HG03108 (cell line): ENCODE results near the gene MEGF11.

Source experiments
- ATAC-seq: cut with Tn5 transposase; IDR thresholded peaks from one replicate; pipeline ENCODE4 v1.9.1; 2021; ENCODE audit warnings: moderate library complexity; ENCODE audit not compliant: unreplicated experiment

MEGF11 gene

DNA sequence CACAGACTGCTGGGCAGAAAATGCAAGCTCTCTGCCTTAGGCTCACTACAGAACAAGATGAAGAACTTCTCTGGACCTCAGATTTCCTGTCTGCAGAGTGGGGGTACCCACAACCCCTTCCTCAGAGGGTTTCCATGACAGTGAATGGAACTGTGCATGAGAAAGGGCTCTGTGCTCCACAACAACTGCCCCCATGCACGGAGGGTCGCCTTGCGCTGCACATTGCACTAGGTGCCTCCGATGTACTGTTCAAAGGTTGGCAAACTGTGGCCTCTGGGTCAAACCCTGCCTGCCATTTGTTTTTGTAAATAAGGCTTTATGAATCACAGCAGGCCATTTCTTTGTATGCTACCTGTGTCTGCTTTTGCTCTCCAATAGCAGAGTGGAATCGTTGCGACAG is 212.3 kb downstream of the MEGF11 start:
- ATAC-seq = no peak

DNA sequence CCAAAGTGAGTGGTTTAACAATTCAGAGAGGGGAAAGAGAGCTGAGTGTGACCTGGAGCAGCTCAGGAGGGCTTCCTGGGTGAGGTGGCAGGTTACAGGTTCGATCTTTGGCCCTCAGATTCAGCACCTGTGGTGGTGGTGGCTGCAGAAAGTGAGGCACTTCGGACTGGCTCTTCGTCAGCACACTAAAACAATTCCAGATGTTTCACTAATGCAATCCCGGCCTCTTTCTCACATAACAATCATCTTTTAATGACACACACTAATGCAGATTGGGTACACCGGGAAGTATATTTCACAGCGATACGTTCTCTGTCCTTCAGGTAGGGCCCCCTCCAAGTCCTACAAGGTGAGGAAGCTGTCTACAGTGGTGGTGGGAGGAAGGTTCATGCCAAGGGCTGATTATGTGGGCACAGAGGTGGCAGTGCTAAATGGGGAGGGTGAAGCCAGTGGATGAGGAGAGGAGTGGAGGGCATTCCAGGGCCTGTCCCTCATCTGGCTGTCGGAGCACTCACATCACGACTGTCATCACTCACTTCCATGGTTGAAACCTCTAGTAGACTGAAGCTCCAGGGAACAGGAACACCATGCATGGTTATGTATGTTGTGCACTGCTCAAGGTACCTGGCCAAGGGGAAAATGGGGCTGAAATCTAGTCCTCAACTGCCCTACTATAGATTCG is 213.2 kb downstream of the MEGF11 start:
- no peak for ATAC-seq

DNA sequence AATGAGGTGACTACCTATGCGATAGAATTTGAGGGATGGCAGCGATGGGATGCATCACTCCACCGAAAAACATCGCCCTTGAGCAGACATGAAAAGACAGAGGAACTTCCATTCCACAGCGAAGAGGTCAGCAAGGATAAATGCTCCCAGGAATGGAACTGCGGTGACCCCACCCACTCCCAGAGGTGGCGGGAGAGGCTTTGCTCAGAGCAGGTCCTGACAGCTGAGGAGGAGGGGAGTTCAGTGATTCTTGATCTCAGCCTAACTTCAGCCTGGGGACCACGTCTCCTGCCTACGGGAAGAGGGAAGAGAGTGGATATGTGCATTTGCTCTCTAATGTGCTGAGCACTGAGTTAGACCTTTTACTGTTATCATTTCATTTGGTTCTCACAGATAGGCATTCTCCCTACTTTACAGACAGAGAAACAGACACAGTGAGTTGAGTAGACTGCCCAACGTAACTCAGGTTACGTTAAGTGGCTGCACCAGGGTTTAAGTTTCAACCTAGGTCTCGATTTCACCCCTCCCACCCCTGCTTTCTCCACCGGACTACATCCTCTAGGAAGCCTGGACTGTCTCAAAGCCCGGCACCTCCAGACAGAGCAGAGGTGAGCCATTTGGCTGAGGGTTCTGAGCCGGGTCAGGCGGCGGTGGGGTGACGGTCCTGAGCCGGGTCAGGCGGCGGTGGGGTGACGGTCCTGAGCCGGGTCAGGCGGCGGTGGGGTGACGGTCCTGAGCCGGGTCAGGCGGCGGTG is 214.3 kb downstream of the MEGF11 start:
- no peak for ATAC-seq

DNA sequence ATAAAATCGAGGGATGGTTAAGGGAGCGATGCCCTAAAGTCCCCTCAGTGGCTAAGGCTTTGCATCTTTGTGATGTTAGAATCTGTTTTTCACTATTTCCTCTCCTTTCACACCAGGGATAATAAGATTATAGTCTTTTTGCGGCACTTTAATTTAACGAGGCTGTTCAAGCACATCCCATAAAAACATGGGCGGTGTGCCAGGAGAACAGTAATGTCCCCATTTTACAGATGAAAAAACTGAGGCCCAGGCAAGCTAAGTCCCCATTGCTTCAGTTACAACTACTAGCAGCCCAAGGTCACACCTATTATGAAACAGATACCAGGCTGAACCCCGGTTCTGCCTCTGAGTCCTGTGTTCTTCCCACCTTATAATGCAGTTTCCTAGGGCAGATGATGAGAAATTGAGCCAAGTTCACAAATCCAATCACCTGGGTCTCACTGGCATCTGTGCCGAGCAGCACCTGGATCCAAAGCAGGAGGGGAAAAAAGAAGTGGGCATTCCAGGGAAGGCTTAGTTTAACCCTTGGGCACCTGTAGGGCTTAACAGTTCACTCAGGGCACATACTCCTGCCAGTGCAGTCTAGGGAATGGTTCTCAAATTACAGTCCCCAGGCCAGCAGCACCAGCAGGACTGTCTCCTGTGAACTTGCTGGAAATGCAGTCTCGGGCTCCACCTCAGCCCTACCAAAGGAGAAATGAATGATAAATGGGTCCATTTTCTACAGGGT is 215.0 kb downstream of the MEGF11 start:
- ATAC-seq = no peak

DNA sequence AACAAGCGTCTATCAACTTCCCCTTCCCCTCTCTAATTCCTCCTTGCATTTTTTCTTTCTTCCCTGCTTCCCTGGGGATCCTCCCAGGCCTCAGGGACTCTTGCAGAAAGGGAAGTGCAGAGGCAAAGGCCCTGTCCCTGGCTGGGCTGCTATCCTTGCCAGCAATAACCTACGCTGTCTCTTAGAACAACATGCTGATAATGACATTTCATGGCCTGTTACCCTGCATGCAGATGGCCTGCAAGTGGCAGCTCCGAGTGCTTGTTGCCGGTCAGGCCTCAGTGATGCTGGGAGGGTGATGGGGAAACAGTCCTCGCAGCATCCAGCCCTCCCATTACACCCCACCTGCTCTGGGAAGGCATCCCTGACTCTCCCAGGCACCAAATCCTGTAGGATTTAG is 216.7 kb downstream of the MEGF11 start:
- no peak for ATAC-seq

DNA sequence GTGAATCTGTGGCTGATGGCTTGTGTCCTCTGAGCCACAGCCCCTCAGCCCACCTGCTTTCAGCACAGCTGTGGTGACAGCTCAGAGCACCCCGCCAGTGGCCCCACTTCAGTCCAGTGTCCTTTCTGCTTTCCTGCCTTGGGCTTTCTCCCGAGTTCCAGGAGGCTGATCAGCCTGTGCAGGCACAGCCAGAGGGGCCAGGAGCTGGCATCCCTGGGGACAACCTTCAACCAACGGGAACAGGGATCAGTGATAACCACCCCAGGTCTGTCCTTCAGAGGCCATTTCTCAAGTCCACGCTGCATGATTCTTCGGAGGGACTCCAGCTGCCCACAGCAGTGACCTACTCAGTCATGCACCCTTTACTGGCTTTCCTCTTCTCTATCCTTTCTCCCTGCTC is 217.6 kb downstream of the MEGF11 start:
- no peak for ATAC-seq

DNA sequence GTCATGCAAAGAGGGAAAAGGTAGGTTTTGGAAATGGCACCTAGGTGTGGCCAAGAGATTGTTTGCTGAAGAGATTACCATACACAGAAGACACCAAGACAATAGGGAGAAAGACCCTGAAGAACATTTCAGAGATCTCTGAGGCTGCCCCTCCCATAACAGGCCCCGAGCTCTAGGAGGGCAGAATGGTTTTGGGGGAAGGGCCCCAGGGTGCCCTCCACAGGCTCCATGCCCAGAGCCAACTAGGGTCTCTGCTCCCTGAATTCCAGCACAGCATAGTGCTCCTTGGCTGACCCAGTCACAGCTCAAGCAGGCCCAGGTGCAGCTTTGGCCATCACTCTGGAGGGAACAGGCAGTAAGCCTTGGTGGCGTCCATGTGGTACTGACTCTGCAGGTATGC is 220.4 kb downstream of the MEGF11 start:
- no peak for ATAC-seq

DNA sequence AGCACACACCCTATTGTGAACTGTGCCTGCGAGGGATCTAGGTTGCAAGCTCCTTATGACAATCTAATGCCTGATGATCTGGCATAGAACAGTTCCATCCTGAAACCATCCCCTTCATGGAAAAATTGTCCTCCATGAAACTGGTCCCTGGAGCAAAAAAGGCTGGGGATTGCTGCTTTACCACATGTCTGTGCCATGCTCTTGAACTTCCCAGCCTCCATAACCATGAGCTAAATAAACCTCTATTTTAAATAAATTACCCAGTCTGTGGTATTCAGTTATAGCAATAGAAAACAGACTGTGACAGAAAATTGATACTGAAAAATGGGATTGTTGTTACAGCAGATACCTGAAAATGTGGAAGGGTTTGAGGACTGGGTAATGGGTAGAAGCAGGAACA is 221.5 kb downstream of the MEGF11 start:
- no peak for ATAC-seq

DNA sequence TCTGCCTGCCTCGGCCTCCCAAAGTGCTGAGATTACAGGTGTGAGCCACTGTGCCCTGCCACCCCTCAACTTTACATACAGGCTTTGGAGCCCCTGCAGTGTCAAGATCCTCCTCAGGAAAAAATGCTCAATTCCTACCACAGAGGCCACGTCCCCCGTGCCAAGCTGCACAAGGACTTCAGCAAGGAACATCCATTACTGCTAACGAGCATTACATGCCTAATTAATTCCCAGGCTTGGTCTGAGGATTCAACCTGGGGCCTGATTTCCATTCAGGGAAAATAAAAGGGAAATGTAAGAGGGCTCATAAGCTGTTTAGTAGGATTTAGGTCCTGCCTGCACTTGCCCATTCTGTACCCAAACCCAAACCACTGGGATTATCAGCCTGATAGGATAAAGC is 222.9 kb downstream of the MEGF11 start:
- ATAC-seq = no peak

DNA sequence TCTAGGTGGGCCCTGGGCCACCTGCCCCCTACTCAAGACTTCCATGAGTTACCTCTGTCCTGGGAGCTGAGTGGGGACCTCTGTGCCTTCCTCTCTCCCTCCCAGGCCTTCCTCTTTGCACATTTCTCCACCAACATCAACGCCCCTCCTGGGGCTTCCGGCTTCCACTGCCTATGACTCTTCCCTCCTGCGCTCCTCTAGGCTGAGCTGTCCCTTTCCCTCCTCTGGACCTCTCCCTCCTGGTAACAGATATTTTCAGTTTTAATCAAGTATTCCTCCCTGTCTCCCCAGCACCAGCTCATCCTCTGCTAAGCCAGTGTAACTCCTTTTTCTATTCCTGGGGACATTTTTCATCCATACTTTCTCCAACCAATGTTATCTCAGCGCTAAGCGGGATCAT is 223.9 kb downstream of the MEGF11 start:
- ATAC-seq = no peak

DNA sequence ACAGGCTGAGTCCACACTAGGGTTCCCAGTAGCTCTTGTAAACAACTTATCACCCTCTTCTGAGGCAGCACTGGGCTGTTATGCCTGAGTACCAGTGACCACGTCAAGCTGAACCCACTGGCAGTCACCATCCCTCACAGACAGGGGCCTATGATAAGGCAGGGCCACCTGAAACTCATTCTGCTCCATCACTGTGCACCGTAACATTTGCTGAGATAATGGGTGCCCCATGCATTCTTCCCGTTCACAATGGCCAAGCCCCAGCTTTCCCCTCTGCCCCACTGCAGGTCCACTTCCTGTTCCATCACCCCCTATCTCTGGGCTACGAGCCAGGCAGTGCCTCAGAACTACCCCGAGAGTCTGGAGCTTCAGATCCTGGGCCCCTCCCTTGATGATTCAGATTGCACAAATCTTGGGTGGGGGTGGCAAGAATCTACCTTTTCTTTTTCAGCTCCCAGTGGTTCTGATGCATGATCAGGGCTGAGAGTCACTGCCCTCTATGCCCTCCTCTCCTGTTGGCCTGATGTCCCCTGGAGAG is 226.2 kb downstream of the MEGF11 start:
- ATAC-seq = no peak

DNA sequence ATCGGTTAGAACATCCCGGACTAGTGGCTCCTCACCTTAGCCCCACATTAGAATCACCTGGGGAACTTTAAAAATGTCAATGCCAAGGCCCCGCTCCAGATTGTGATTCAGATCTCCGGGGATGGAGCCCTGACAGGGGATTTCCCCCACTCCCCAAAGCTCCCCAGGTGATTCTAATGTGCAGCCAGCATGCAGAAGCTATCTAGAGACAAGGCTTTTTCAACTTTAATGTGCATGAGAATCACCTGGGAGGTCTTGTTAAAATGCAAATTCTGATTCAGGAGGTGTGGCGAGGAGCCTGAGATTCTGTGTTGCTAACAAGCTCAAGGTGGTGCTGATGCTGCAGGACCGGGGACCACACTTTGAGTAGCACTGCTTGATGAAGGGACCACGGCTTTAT is 227.6 kb downstream of the MEGF11 start:
- ATAC-seq = no peak

DNA sequence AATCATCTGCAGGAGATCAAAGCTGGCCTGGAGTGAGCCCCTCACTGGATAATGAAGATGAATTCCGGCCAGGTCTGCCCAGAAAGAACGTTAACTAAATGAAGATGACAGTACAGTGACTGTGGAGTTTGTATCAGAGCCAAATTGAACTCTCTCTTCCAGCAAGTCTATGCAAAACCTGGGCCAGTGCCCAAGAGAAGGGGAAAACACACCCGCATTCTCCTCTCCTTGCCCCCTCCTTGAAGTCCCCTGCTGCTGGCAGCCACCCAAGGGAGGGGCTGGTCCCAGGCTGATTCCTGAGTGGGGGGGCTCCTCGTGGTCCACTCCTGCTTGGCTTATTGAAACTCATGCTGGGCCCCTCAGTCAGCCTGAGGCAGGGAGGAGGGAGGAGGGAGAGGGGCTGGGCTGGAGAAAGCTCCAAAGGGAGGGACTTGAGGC is 228.5 kb downstream of the MEGF11 start:
- ATAC-seq = no peak

DNA sequence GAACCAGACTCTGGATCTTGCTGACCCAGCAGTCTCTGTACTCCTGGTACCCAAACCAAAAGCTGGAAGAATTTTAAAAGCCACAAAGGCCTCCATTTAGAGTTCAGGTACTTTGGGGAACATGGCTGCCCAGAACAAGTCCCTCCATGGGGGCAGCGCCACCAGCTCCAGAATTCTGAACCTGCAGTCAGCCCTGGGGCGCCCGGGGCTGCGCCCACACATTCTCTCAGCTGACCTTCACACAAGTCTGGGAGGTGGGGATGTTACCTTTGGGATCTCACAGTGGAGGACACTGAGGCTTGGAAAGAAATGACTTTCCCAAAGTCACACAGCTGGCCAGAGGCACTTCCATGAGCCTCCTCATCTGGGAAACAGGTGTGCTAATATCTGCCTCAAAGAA is 229.4 kb downstream of the MEGF11 start:
- no peak for ATAC-seq

DNA sequence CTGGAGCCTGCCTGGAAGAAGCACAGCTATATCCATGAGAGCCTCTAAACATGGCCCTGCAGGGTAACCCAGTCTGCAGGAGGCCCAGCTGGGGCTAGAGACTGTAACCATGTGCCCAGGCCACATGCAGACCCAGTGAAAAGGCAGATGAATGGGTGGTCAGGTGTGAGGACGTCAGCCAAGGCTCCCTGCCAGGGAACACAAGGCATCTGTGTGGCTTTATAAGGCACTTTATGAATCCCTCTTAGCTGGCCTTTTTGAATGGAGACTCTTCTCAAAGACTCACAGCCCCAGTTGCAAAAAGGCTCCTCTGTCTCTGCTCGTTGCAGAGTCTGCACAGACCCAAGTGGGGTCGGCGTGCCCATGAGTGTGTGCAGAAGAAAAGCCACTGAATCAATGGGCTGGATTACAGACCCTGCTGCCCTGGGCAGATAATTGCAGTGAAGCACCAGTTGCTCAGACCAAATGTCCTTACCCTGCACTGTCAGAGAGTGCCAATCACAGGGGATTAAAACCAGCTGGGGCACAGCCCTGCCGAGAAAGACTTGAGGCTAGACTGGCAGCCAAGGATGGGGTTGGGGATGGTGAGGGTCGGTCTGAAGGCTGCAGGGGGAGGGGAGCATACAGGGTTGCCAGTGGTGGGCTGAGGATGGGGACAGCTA is 230.1 kb downstream of the MEGF11 start:
- no peak for ATAC-seq

DNA sequence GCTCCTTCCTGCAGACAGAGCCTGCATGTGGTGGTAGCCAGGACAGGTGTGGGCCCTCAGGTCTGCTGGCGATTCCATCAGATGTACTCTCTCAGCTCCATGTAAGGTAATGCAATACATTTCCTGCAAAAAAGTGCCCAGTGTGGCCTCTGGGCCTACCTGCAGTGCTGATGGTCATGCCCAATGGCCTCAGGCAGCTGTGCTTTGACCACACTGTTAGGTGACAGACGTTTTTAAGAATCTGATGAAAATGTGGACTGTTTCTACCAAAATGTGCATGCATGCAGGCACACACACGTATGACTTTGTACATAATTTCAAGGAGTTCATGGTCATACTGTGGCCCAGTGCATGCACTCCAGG is 231.4 kb downstream of the MEGF11 start:
- ATAC-seq = no peak

DNA sequence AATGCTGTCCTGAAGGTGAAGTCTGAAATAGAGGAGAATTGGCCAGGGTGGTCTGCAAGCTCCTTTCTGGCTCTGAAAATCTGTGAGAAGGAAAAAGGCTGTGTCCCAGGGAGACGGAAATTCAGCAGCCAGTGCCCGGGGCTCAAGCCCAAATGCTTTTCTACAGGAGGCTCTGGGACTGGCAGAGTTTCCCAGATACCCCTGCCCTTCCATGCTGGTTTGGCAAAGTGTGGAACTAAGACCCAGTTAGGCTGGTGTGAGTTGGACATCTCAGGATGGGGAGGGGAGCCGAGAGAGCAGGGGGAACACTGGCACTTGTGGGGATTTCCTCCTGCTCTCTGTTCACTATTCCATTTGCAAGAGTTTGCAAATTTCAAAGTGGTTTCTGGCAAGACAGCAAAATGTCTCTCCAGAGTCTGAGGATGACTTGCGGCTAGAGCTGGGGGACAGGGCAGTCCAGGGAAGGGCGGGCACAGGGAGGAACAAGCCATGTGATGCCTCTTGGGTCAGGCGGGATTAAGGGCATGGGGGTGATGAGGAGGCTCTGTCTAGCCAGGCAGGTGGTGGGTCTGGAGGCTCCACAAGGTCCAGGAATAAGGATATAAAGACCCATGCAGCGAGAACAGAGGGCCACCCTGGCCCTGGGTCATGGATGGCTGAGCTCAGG is 231.9 kb downstream of the MEGF11 start:
- no peak for ATAC-seq

DNA sequence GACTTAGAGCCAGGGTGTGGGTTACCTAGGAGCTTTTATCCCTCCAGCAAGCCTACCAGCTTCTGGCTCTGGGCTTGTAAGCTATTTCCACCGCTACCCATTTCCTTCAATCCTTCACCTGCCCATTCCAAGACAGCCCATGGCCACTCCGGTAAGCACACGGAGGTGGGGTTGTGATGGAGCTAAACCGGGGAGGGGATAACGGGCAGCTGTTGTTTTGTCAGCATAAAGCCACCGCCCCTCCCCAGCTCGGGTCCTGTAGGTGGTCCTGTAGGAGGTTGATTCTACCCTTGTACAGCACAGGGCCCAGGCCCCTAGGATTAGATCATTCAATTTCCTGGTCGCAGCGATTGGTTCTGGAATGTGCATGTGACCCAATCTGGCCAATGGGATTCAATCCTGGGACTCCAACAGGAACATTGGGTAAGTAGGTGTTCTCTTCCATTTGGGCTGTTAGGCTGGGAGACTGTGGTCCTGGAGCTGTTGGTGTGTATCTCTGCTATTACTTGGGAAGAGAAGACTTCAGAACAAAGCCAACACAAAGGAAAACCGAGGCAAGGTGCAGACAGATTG is 233.6 kb downstream of the MEGF11 start:
- no peak for ATAC-seq

DNA sequence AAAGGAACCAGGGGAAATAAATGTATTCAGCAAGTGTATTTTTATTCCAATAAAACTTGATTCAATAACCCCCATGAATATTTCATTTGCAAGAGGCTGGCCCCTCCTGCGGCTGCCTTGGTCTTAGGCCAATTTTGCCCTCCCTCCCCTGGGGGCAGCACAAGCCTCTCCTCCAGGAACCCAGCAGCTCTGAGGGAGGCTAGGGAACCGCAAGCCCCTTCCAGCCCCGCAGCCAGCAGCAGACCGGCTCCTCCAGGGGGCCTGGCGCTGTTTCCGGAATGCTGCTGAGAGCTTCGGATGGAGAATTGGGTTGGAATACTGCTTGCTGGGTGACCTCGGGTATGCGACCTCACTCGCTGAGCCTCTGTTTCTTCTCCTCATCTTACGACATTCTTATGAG is 234.2 kb downstream of the MEGF11 start:
- no peak for ATAC-seq

DNA sequence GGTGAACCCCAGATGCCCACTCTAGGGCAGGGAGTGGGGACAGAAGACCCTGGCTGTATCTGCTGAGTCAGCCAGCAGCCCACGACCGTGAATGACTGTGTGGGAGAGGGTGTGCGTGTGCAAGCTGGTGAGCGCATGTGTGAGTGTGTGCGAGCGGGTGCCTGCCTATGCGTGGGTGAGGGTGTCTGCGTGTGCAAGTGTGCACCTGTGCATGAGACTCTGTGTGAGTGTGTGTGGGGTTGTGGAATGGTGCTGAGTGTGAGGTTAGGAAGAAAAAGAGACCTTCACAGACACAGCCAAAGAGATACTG is 235.1 kb downstream of the MEGF11 start:
- ATAC-seq = no peak
